Stimulated activated naive B cell treated with anti-CD40 and anti-IgM and Interleukin-4, amounts not matched to agents 10 μg/mL and 1 μg/mL and 100 μg/mL, for 72 hours (primary cell): Measurements from ENCODE around the gene NUMB.

Source experiments
- ATAC-seq, 2 donors: fragments of 150-1000 bp; cut with Tn5 transposase; replicated peaks; 2 replicates each; pipeline ENCODE4 v1.10.0; 2021; ENCODE audit warnings: moderate library complexity in 1 of 2
- DNase-seq: peaks from one replicate; pipeline ENCODE4 v3.0.0; 2021
- H3K27ac Mint-ChIP-seq: one replicate; pipeline ENCODE4 v1.8.0; 2022; ENCODE audit warnings: mild to moderate bottlenecking, mixed read lengths
- H3K27me3 Mint-ChIP-seq, 2 donors: one replicate each; pipeline ENCODE4 v1.8.0; 2022; ENCODE audit warnings: mixed read lengths in 2 of 2
- H3K36me3 Mint-ChIP-seq, 2 donors: one replicate each; pipeline ENCODE4 v1.8.0; 2022; ENCODE audit warnings: mixed read lengths in 2 of 2, mild to moderate bottlenecking in 1 of 2
- H3K4me1 Mint-ChIP-seq, 2 donors: one replicate each; pipeline ENCODE4 v1.8.0; 2022; ENCODE audit warnings: mixed read lengths in 2 of 2, mild to moderate bottlenecking in 1 of 2
- H3K4me3 Mint-ChIP-seq, 2 donors: one replicate each; pipeline ENCODE4 v1.8.0; 2022; ENCODE audit warnings: mild to moderate bottlenecking in 2 of 2, mixed read lengths in 2 of 2, moderate library complexity in 1 of 2
- H3K9me3 Mint-ChIP-seq, 2 donors: one replicate each; pipeline ENCODE4 v1.8.0; 2022; ENCODE audit warnings: mixed read lengths in 2 of 2, mild to moderate bottlenecking in 1 of 2

NUMB gene

GRCh38 chr14:73293782-73294781, 164.3 kb downstream of the NUMB start:
- no peak for DNase-seq
- H3K9me3 Mint-ChIP-seq: no peaks in the 10 kb centered on the region
- H3K27ac Mint-ChIP-seq: no peak overlapping the region

GRCh38 chr14:73290279-73290678, 168.1 kb downstream of the NUMB start:
- no peak overlapping the region for H3K4me3 Mint-ChIP-seq
- no peaks in the 10 kb centered on the region for H3K27me3 Mint-ChIP-seq
- DNase-seq (no peak), ATAC-seq (peak; percentile 92 to 97)
- H3K4me1 Mint-ChIP-seq: peaks cover 4 to 13% of the 10 kb centered on the region in 2 donors
- H3K27ac Mint-ChIP-seq: no peak overlapping the region
- H3K9me3 Mint-ChIP-seq: no peaks in the 10 kb centered on the region
- H3K36me3 Mint-ChIP-seq: peaks cover 13 to 26% of the 10 kb centered on the region in 2 donors

More at GRCh38 chr14:73293782-73294781, 164.3 kb downstream of the NUMB start:
- peaks cover 4 to 15% of the 10 kb centered on the region in 2 donors for H3K4me1 Mint-ChIP-seq
- H3K27me3 Mint-ChIP-seq: no peaks in the 10 kb centered on the region
- no peak overlapping the region for H3K4me3 Mint-ChIP-seq
- peaks cover 7 to 17% of the 10 kb centered on the region in 2 donors for H3K36me3 Mint-ChIP-seq
- no peak for ATAC-seq

GRCh38 chr14:73289729-73290128, 168.6 kb downstream of the NUMB start:
- peaks cover 13 to 26% of the 10 kb centered on the region in 2 donors for H3K36me3 Mint-ChIP-seq
- H3K9me3 Mint-ChIP-seq: no peaks in the 10 kb centered on the region
- no peak overlapping the region for H3K27ac Mint-ChIP-seq
- no peak overlapping the region for H3K4me3 Mint-ChIP-seq
- H3K4me1 Mint-ChIP-seq: peaks cover 4 to 13% of the 10 kb centered on the region in 2 donors
- no peaks in the 10 kb centered on the region for H3K27me3 Mint-ChIP-seq
- DNase-seq (no peak), ATAC-seq (no peak)

- peaks cover 4 to 13% of the 10 kb centered on the region in 2 donors for H3K4me1 Mint-ChIP-seq
- H3K27me3 Mint-ChIP-seq: no peaks in the 10 kb centered on the region
- peaks cover 12 to 24% of the 10 kb centered on the region in 2 donors for H3K36me3 Mint-ChIP-seq
- no peak overlapping the region for H3K4me3 Mint-ChIP-seq
- no peak for DNase-seq
- H3K27ac Mint-ChIP-seq: no peak overlapping the region
- no peaks in the 10 kb centered on the region for H3K9me3 Mint-ChIP-seq
- ATAC-seq: no peak
Measured at GRCh38 chr14:73289308-73289707, 169.0 kb downstream of the NUMB start.

- H3K9me3 Mint-ChIP-seq: no peaks in the 10 kb centered on the region
- no peaks in the 10 kb centered on the region for H3K27me3 Mint-ChIP-seq
- DNase-seq (no peak), ATAC-seq (no peak)
- H3K36me3 Mint-ChIP-seq: peaks cover 19 to 26% of the 10 kb centered on the region in 2 donors
- H3K4me1 Mint-ChIP-seq: peaks cover 4 to 13% of the 10 kb centered on the region in 2 donors
- no peak overlapping the region for H3K4me3 Mint-ChIP-seq
- no peak overlapping the region for H3K27ac Mint-ChIP-seq
Measured at GRCh38 chr14:73287071-73287470, 171.3 kb downstream of the NUMB start.

- Mint-ChIP-seq H3K4me3 (no peak overlapping the region), H3K27ac (no peak overlapping the region), H3K27me3 (no peaks in the 10 kb centered on the region), H3K9me3 (no peaks in the 10 kb centered on the region), H3K36me3 (peaks cover 21 to 25% of the 10 kb centered on the region in 2 donors), H3K4me1 (peaks cover 4 to 13% of the 10 kb centered on the region in 2 donors)
- no peak for DNase-seq
- ATAC-seq: no peak
Measured at GRCh38 chr14:73286598-73286997, 171.7 kb downstream of the NUMB start.

- ATAC-seq (no peak), DNase-seq (no peak)
- H3K27me3 Mint-ChIP-seq: no peaks in the 10 kb centered on the region
- H3K36me3 Mint-ChIP-seq: peaks cover 22 to 25% of the 10 kb centered on the region in 2 donors
- H3K4me3 Mint-ChIP-seq: no peak overlapping the region
- H3K27ac Mint-ChIP-seq: no peak overlapping the region
- H3K4me1 Mint-ChIP-seq: peaks cover 4 to 13% of the 10 kb centered on the region in 2 donors
- H3K9me3 Mint-ChIP-seq: no peaks in the 10 kb centered on the region
Measured at GRCh38 chr14:73285979-73286378, 172.4 kb downstream of the NUMB start.

GRCh38 chr14:73283608-73284379, 174.6 kb downstream of the NUMB start:
- Mint-ChIP-seq H3K36me3 (peaks cover 29 to 34% of the 10 kb centered on the region in 2 donors), H3K27ac (peak overlapping the region; percentile 3), H3K9me3 (no peaks in the 10 kb centered on the region), H3K4me3 (no peak overlapping the region), H3K27me3 (no peaks in the 10 kb centered on the region), H3K4me1 (no peaks in the 10 kb centered on the region)
- ATAC-seq (no peak), DNase-seq (no peak)

- Mint-ChIP-seq H3K36me3 (peaks cover 39 to 41% of the 10 kb centered on the region in 2 donors), H3K27ac (no peak overlapping the region), H3K4me1 (no peaks in the 10 kb centered on the region), H3K9me3 (no peaks in the 10 kb centered on the region), H3K27me3 (no peaks in the 10 kb centered on the region), H3K4me3 (no peak overlapping the region)
- ATAC-seq (no peak), DNase-seq (no peak)
Measured at GRCh38 chr14:73280903-73281302, 177.4 kb downstream of the NUMB start.

- Mint-ChIP-seq H3K4me1 (no peaks in the 10 kb centered on the region), H3K9me3 (no peaks in the 10 kb centered on the region), H3K27me3 (no peaks in the 10 kb centered on the region), H3K4me3 (no peak overlapping the region), H3K36me3 (peaks cover 31 to 38% of the 10 kb centered on the region in 2 donors), H3K27ac (no peak overlapping the region)
- ATAC-seq (no peak), DNase-seq (no peak)
Measured at GRCh38 chr14:73277376-73277775, 181.0 kb downstream of the NUMB start.

- no peaks in the 10 kb centered on the region for H3K9me3 Mint-ChIP-seq
- no peak overlapping the region for H3K4me3 Mint-ChIP-seq
- no peaks in the 10 kb centered on the region for H3K4me1 Mint-ChIP-seq
- H3K27ac Mint-ChIP-seq: peak overlapping the region; percentile 76
- ATAC-seq: no peak
- DNase-seq: no peak
- no peaks in the 10 kb centered on the region for H3K27me3 Mint-ChIP-seq
- H3K36me3 Mint-ChIP-seq: peaks cover 27 to 33% of the 10 kb centered on the region in 2 donors
Measured at GRCh38 chr14:73276836-73277235, 181.5 kb downstream of the NUMB start.

GRCh38 chr14:73273799-73274198, 184.5 kb downstream of the NUMB start:
- H3K9me3 Mint-ChIP-seq: no peaks in the 10 kb centered on the region
- H3K36me3 Mint-ChIP-seq: peaks cover 13 to 19% of the 10 kb centered on the region in 2 donors
- no peak overlapping the region for H3K27ac Mint-ChIP-seq
- H3K4me3 Mint-ChIP-seq: no peak overlapping the region
- H3K4me1 Mint-ChIP-seq: peaks cover 14 to 20% of the 10 kb centered on the region in 2 donors
- H3K27me3 Mint-ChIP-seq: no peaks in the 10 kb centered on the region
- DNase-seq: no peak
- no peak for ATAC-seq

- no peak overlapping the region for H3K27ac Mint-ChIP-seq
- no peaks in the 10 kb centered on the region for H3K27me3 Mint-ChIP-seq
- no peaks in the 10 kb centered on the region for H3K9me3 Mint-ChIP-seq
- H3K4me1 Mint-ChIP-seq: peaks cover 14 to 20% of the 10 kb centered on the region in 2 donors
- peaks cover 11 to 19% of the 10 kb centered on the region in 2 donors for H3K36me3 Mint-ChIP-seq
- H3K4me3 Mint-ChIP-seq: no peak overlapping the region
- no peak for DNase-seq
- ATAC-seq: no peak
Measured at GRCh38 chr14:73272393-73272792, 186.0 kb downstream of the NUMB start.

GRCh38 chr14:73269729-73270531, 188.4 kb downstream of the NUMB start:
- ATAC-seq (peak; percentile 86 to 89), DNase-seq (peak; percentile 43)
- Mint-ChIP-seq H3K27me3 (no peaks in the 10 kb centered on the region), H3K9me3 (no peaks in the 10 kb centered on the region), H3K4me1 (peaks cover 14 to 20% of the 10 kb centered on the region in 2 donors), H3K4me3 (peak overlapping the region; percentile 74 to 77), H3K36me3 (peaks cover 0 to 6% of the 10 kb centered on the region in 2 donors), H3K27ac (peak overlapping the region; percentile 48)
